T-helper 17 cell (primary cell): ENCODE data around the gene SEMA4D. TPM values are rescaled to one million over a fixed set of nuclear protein-coding genes. Genes with fewer than 3 reads are reported as not detected.

Source experiments
- ATAC-seq: fragments of 150-1000 bp; cut with Tn5 transposase; 2 replicates; pipeline ENCODE4 v1.10.0; 2021; ENCODE audit warnings: mild to moderate bottlenecking, moderate library complexity
- DNase-seq, 3 donors: peaks; one replicate each; pipeline versions ENCODE4 v3.0.0 to v3.0.0-alpha.2; 2020 to 2021
- H3K9me3 ChIP-seq: one replicate; pipeline ENCODE4 v1.7.0; 2013; ENCODE audit warnings: low read length, mild to moderate bottlenecking; ENCODE audit not compliant: control insufficient read depth, poor library complexity, severe bottlenecking
- H3K27ac Mint-ChIP-seq: one replicate; pipeline ENCODE4 v1.8.0; 2022; ENCODE audit warnings: mild to moderate bottlenecking, moderate library complexity, mixed read lengths
- H3K27me3 Mint-ChIP-seq: one replicate; pipeline ENCODE4 v1.8.0; 2022; ENCODE audit warnings: mixed read lengths
- H3K36me3 Mint-ChIP-seq: one replicate; pipeline ENCODE4 v1.8.0; 2022; ENCODE audit warnings: low read depth, mixed read lengths
- H3K4me1 Mint-ChIP-seq: one replicate; pipeline ENCODE4 v1.8.0; 2022; ENCODE audit warnings: mild to moderate bottlenecking, mixed read lengths
- H3K4me3 Mint-ChIP-seq: one replicate; pipeline ENCODE4 v1.8.0; 2022; ENCODE audit warnings: mild to moderate bottlenecking, moderate library complexity, mixed read lengths
- total RNA-seq, 4 donors: library from RNA in 2 of 4; stranded (reverse) in 2 of 4; gene quantifications; one replicate each; pipeline ENCODE4 v1.2.3 and lab custom pipeline; 2022 to 2026

Gene SEMA4D
- total RNA-seq, 2 donors from 2014 or later, result 250 to 312 TPM

DNA sequence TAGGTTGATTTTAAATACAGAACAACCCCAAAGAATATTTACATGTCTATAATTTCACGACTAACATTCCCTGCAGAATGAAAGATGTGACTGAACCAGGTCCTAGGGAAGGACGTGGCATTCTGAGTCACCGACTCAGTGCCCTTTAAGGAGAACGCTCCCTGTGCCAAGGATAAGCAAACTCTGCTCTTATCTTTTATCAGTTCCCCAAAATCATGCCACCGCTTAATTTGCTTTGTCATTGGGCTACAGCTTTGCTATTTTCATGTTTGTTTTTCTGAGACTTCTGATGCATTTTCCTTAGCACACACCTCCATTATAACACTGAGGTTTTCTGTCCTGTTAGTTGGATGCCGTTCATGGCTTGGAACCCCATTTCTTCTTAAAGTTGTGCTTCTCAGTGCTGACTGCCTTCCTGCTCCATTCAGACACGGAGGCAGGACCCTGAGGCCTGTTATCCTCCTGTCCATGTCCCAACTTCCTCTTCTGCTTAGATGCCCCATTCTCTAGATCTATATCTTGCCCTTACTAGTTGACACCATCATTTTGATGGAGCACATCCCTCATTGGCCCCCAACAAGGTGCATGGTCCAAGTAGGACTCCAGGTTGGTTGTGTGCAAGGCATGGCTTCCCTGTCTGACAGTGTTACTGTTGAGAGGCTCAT lies 11.2 kb upstream of the SEMA4D start:
- H3K27ac Mint-ChIP-seq, result no peak overlapping the region
- no peaks in the 10 kb centered on the region for H3K36me3 Mint-ChIP-seq
- ATAC-seq, result no peak
- peak overlapping the region; percentile 0 for H3K4me3 Mint-ChIP-seq
- no peaks in the 10 kb centered on the region for H3K9me3 ChIP-seq
- H3K27me3 Mint-ChIP-seq, result no peaks in the 10 kb centered on the region
- H3K4me1 Mint-ChIP-seq, result peaks cover 48% of the 10 kb centered on the region
- no peak for DNase-seq

DNA sequence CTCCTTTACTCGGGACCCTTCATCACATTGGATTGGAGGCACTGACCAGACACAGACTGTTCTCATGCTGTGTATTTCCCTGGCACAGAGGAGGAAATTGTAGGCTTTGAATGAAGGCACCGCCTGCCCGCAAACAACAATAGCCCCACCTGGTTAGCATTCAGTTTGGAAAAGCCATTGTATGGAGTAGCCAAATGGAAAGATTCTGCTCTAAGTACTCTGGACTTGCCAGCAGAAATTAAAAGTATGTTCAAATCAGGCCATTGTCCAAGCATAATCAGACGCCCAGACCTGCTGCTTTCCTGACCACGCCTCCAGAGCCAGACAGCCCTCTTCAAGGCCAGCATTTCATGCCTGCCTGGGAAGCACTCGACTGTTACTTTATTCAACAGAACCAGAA lies 8.0 kb upstream of the SEMA4D start:
- ATAC-seq, result no peak
- Mint-ChIP-seq H3K4me1 (peaks cover 56% of the 10 kb centered on the region), H3K36me3 (no peaks in the 10 kb centered on the region), H3K4me3 (no peak overlapping the region), H3K27me3 (no peaks in the 10 kb centered on the region), H3K27ac (peak overlapping the region; percentile 32)
- no peaks in the 10 kb centered on the region for H3K9me3 ChIP-seq
- DNase-seq, result no peak

DNA sequence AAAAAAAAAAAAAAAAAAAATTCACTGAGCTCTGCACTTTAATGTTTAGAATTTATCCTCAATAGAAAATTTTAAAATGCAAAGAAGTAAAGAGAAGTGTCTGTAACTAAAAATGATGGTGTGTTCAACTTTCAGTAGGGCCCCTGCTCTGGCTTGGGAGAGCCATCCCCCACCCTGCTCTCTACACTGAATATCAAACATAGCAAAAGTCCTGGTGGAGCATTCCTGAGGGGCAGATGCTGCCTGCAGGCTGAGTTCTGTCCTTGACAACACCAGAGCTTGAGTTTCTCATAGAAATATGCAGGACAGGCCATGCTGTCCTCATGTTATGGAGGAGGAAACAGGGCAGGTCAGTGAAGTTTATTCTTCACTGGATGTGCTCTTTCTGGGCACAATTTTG lies 7.1 kb upstream of the SEMA4D start:
- H3K4me3 Mint-ChIP-seq, result no peak overlapping the region
- H3K27me3 Mint-ChIP-seq, result no peaks in the 10 kb centered on the region
- DNase-seq (no peak), ATAC-seq (no peak)
- H3K36me3 Mint-ChIP-seq, result no peaks in the 10 kb centered on the region
- H3K9me3 ChIP-seq, result no peaks in the 10 kb centered on the region
- H3K27ac Mint-ChIP-seq, result no peak overlapping the region
- peaks cover 55% of the 10 kb centered on the region for H3K4me1 Mint-ChIP-seq

DNA sequence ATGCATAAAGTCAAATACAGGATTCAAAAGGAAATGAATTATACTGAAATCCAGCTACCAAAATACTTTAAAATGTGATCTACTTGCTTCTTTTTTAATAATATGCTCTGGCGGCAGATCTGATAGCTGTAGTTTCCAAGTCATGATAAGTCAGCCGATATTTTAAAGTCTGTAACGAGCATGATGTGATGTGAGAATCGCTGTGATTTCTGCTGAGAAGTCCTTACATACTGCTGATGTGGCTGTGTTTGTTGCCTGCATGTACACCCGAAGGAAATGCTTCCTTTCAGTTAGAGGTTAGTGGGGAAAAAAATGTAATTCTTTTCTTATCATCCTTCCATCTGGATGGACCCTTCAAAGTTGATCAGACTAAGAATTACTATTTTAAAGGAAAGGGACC lies 4.8 kb upstream of the SEMA4D start:
- Mint-ChIP-seq H3K4me1 (peaks cover 59% of the 10 kb centered on the region), H3K27ac (peak overlapping the region; percentile 92), H3K36me3 (peaks cover 3% of the 10 kb centered on the region), H3K4me3 (peak overlapping the region; percentile 59), H3K27me3 (no peaks in the 10 kb centered on the region)
- DNase-seq (no peak), ATAC-seq (no peak)
- no peaks in the 10 kb centered on the region for H3K9me3 ChIP-seq

DNA sequence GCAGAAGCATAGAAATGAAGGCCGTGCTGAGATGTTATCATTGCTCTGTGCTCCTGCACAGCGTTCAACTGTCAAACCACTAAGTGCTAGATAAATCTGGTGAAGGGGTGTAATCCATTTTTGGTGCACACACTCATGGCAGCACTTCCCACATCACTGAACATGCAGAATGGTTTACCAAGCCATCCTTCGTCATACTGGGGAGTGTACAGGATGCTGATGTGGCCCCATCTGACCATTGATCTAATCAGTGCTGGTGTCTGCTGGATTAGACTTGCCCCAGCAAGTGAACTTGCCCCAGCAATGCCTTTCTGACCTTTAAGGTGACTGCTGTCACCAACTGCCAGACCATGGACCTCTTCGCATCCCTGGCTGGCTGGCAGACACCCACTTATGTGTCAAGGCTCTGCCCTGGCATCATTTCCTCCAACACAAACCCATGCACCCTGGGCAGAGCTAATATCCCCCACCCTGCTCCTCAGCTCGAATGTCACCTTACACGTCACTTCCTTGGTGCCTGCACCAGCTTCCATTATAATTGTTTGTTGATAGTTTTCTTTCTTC lies 4.2 kb upstream of the SEMA4D start:
- H3K27me3 Mint-ChIP-seq, result no peaks in the 10 kb centered on the region
- peaks cover 3% of the 10 kb centered on the region for H3K36me3 Mint-ChIP-seq
- peak overlapping the region; percentile 92 for H3K27ac Mint-ChIP-seq
- no peaks in the 10 kb centered on the region for H3K9me3 ChIP-seq
- peak; percentile 78 for ATAC-seq
- H3K4me3 Mint-ChIP-seq, result peak overlapping the region; percentile 59
- peaks cover 54% of the 10 kb centered on the region for H3K4me1 Mint-ChIP-seq
- DNase-seq, result peak in 1 of 3 donors; percentile 49

DNA sequence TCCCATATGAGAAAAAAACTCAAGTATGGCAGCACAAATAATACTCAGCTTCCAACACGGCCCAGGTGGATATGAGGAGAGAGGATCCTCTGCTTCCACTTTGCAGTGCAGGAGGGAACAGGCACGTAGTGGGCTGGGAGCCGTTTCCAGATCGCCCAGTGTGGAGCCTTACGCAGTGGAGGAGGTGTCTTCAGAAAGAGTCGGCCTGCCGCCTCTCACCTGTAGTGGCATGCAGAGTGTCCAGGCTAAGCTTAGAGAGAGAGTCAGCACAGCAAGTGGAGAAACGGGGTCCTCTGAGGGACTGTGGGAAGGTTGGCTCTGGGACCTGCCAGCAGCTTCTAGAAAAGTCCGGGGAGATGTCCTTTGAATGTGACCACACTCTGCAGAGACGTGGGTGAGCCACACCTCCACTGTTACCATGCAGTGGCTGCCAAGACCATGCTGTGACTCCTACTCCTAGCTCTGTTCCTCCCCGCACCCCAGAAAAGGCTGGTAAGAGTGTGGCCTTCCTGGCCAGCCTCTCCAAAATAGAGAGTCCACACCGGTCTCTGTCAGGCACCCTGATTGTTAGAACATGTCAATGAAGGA lies 3.5 kb upstream of the SEMA4D start:
- H3K27ac Mint-ChIP-seq, result peak overlapping the region; percentile 92
- ATAC-seq (no peak), DNase-seq (no peak)
- H3K4me1 Mint-ChIP-seq, result peaks cover 53% of the 10 kb centered on the region
- peak overlapping the region; percentile 55 for H3K4me3 Mint-ChIP-seq
- H3K36me3 Mint-ChIP-seq, result peaks cover 5% of the 10 kb centered on the region
- no peaks in the 10 kb centered on the region for H3K9me3 ChIP-seq
- no peaks in the 10 kb centered on the region for H3K27me3 Mint-ChIP-seq

DNA sequence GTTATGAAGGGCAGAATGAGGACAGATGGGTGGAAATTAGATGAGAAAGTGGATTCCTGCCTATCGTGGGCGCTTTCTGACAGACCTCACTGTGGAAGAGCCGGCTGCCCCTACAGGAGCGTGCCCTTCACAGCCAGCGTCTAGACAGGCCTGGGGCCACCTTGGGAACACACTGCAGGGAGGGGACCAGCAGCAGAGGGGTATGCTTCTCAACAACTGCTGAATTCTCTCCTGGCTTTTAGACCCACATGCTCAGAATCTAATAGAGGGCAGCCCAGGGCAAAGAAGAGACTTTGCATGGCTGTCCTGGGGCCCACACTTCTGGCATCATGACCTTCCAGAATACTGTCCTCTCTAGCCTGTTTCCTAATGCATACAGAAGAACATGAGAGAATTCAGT lies 2.1 kb upstream of the SEMA4D start:
- no peak for DNase-seq
- H3K9me3 ChIP-seq, result no peaks in the 10 kb centered on the region
- no peak for ATAC-seq
- Mint-ChIP-seq H3K27me3 (no peaks in the 10 kb centered on the region), H3K36me3 (peaks cover 5% of the 10 kb centered on the region), H3K27ac (peak overlapping the region; percentile 92), H3K4me1 (peaks cover 64% of the 10 kb centered on the region), H3K4me3 (peak overlapping the region; percentile 77)

DNA sequence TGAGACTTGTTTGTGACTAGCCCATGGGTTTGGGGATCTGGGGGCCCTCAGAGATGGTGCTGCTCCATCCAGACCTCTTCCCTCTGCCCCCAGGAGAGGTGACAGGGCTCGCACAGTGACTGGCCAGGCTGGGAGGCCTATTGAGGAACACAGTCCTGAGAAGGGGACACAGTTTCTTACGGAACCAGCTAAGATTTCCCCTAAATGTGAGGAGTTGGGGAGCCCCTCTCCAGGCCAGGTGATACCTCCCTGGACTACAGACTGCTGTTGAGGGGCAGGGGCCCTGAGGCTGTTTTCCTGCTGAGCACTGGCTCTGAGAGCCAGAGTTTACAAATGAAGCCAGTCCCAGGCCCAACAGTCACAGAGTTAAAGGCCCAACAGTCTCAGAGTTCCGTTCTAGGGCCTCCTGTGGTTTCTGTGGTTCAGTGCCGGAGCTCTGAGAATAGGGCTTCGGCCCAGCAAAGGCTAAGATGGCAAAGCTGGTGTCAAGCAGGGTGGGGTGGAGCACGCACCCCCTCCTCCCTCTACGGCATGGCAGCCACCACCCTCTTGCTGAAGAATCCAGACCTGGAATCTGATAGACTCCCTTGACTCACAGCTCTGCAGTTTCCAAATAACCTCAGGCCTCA lies 1.1 kb upstream of the SEMA4D start:
- H3K9me3 ChIP-seq, result no peaks in the 10 kb centered on the region
- peaks cover 7% of the 10 kb centered on the region for H3K36me3 Mint-ChIP-seq
- DNase-seq (no peak), ATAC-seq (peak; percentile 44)
- H3K27ac Mint-ChIP-seq, result peak overlapping the region; percentile 92
- H3K4me1 Mint-ChIP-seq, result peaks cover 73% of the 10 kb centered on the region
- H3K4me3 Mint-ChIP-seq, result peak overlapping the region; percentile 97
- H3K27me3 Mint-ChIP-seq, result no peaks in the 10 kb centered on the region

DNA sequence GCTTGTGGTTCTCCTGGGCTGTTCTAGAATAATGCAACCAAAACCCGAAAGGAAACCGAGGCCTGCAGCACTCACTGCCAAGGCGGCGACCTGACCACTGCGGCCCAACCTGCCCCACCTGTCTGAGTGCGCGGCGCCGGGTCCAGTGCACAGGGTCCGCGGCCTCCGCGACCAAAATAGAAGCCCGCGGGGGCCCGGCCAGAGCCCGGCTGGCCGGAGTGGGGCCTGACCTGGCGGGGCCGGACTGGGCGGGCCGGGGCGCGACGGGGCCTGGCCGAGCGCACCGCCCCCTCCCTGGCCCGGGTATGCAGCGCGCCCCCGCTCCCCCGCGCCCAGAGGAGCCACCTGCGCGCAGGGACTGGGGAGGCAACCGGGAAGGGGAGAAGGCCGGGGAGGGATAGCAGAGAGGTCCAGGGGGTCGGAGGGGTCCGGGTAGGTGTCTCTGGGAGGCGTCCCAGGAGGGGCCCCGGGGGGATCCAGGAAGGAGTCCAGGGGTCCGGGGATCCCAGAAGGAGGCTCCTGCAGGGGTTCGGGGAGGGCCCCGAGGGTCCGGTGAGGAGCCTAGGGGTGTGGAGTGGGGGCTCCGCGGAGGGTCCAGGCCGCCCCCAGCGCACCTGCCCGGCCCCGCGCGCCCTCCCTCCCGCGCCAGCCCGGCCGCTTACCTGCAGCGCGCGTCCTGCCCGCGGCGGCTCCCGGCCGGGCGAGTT lies 503 bp downstream of the SEMA4D start:
- ATAC-seq (no peak), DNase-seq (no peak)
- H3K9me3 ChIP-seq, result no peaks in the 10 kb centered on the region
- Mint-ChIP-seq H3K27ac (peak overlapping the region; percentile 97), H3K36me3 (peaks cover 7% of the 10 kb centered on the region), H3K4me3 (peak overlapping the region; percentile 98), H3K27me3 (no peaks in the 10 kb centered on the region), H3K4me1 (peaks cover 80% of the 10 kb centered on the region)

DNA sequence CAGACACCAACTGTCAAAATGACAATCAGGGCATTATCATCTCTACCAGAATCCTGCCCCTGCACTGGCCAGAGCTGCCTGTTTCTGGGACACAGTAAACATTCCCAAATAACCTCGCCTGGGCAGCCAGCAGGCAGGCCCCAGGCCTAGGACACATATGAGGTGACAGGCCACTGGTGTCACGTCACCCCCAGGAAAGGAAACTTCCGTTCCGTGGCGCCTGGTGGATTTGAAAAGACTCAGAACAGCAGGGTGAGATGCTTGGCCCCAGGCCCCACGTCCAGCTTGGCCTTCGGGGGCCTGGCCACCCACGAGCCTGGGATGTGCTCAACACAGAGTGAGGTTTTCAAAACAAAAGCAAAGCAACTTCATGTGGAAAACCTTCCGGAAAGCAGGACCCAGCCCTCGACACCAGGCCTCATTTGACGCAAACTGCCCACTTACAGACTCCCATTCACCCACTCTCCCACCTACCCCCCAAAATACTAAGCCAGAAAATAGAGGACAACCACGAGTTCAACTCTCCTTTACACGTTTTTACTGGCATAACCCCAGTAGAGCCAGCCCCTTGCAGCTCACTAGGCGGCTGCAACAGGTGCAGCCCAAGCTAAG lies 1.2 kb downstream of the SEMA4D start:
- Mint-ChIP-seq H3K27me3 (no peaks in the 10 kb centered on the region), H3K27ac (peak overlapping the region; percentile 97), H3K4me1 (peaks cover 83% of the 10 kb centered on the region), H3K4me3 (peak overlapping the region; percentile 98), H3K36me3 (peaks cover 11% of the 10 kb centered on the region)
- H3K9me3 ChIP-seq, result no peaks in the 10 kb centered on the region
- DNase-seq (peak in 1 of 3 donors; percentile 38), ATAC-seq (peak; percentile 57)

DNA sequence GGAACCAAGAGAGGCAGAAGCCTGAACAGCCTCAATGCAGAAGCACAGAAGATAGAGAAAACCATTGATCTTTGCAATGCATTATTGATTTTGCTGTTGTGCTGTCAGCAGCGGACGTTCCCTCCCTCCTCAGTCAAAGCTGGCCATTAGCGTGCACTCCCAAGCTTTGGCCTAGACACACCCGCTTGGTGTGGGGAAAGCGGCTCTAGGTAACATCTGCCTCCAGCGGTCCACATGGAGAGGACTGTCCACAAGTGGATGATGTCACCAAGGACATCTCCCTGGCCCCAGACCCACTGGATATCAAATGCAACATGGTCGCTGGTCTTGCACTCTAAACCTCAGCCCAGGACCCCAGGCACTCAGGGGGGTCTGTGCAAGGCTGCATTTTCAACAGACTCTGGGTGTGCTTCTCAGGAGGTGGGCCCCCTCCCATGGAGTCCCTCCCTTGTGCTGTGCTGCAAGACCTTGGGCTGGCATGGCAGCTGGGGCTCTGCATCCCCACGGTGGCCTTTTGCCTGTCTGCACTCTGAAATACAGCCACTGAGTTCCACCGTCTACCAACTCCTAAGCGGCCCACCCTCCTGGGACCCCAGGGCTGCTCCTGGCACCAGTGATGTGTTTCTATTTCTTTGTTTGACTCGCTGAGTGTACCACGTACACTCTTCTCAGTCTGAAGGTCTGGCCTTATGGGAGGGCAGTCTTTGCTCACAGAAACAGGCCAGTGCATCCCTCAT lies 1.9 kb downstream of the SEMA4D start:
- Mint-ChIP-seq H3K4me3 (peak overlapping the region; percentile 98), H3K27ac (peak overlapping the region; percentile 97), H3K4me1 (peaks cover 81% of the 10 kb centered on the region), H3K27me3 (no peaks in the 10 kb centered on the region), H3K36me3 (peaks cover 11% of the 10 kb centered on the region)
- H3K9me3 ChIP-seq, result no peaks in the 10 kb centered on the region
- DNase-seq (no peak), ATAC-seq (no peak)

DNA sequence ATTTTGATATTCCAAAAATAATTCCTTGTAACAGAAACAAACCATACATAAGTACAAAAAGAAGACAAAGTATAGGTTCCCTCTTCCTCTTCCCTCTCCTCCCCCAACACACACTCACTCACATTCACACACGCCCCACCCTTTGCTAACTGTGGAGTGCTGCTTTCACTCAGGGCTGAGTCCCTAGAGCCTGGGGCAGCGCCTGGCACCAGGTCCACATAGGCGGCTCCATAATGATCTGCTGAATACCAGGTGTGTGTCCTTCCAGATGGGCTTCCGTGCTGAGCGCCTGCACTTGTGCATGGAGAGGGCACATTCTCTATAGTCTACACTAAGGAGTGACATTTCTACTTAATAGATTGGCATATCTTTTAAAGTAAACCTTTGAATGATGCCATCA lies 3.7 kb downstream of the SEMA4D start:
- H3K27me3 Mint-ChIP-seq, result no peaks in the 10 kb centered on the region
- peak overlapping the region; percentile 97 for H3K27ac Mint-ChIP-seq
- H3K4me3 Mint-ChIP-seq, result peak overlapping the region; percentile 98
- DNase-seq, result no peak
- no peak for ATAC-seq
- H3K36me3 Mint-ChIP-seq, result peaks cover 11% of the 10 kb centered on the region
- H3K9me3 ChIP-seq, result no peaks in the 10 kb centered on the region
- peaks cover 82% of the 10 kb centered on the region for H3K4me1 Mint-ChIP-seq
